SK-N-SH treated with all-trans-retinoic acid at 6 μM for 48 hours (cell line): ENCODE results near the gene RRN3.
"Not testable (repeated sequence)": the region's sequence is repeated elsewhere in the genome, so short reads cannot be mapped to it uniquely, and the experiment has no call there.

Source experiments
- BACH2 ChIP-seq: fragments of 250-450 bp; sonication (Bioruptor Pico); IDR thresholded peaks from 2 replicates; pipeline ENCODE4 v1.9.0; 2021; ENCODE audit warnings: mild to moderate bottlenecking, borderline replicate concordance
- ESRRG ChIP-seq: fragments of 250-450 bp; sonication (Bioruptor Pico); IDR thresholded peaks from 2 replicates; pipeline ENCODE4 v1.6.1; 2021; ENCODE audit warnings: mild to moderate bottlenecking
- ISL1 ChIP-seq: fragments of 250-450 bp; sonication (Bioruptor Pico); IDR thresholded peaks from 2 replicates; pipeline ENCODE4 v2.1.2; 2022; ENCODE audit warnings: mild to moderate bottlenecking, moderate library complexity
- PPARA ChIP-seq: fragments of 250-450 bp; sonication (Bioruptor Pico); IDR thresholded peaks from 2 replicates; pipeline ENCODE4 v1.5.0; 2020; ENCODE audit warnings: mild to moderate bottlenecking, borderline replicate concordance
- SNAI2 ChIP-seq: fragments of 250-450 bp; sonication (Bioruptor Pico); IDR thresholded peaks from 2 replicates; pipeline ENCODE4 v1.5.0; 2020; ENCODE audit warnings: mild to moderate bottlenecking, moderate library complexity
- TCF4 ChIP-seq: fragments of 250-450 bp; sonication (Bioruptor Pico); IDR thresholded peaks from 2 replicates; pipeline ENCODE4 v1.8.0; 2021; ENCODE audit warnings: mild to moderate bottlenecking, moderate library complexity, borderline replicate concordance
- TOX ChIP-seq: fragments of 250-450 bp; sonication (Bioruptor Pico); IDR thresholded peaks from 2 replicates; pipeline ENCODE4 v1.8.0; 2021; ENCODE audit warnings: mild to moderate bottlenecking, moderate library complexity, borderline replicate concordance
- ZFP3 ChIP-seq: fragments of 250-450 bp; sonication (Bioruptor Pico); IDR thresholded peaks from 2 replicates; pipeline ENCODE4 v1.5.0; 2020; ENCODE audit warnings: mild to moderate bottlenecking, moderate library complexity
- ZFP30 ChIP-seq: fragments of 450-650 bp; formaldehyde crosslinking; IDR thresholded peaks from 2 replicates; pipeline ENCODE4 v1.5.0; 2022; ENCODE audit warnings: mild to moderate bottlenecking, moderate library complexity
- TF ChIP-seq, protein P1 (sequence below): fragments of 250-450 bp; sonication (Bioruptor Pico); IDR thresholded peaks from 2 replicates; pipeline ENCODE4 v1.8.0; 2021; ENCODE audit warnings: low read depth, mild to moderate bottlenecking, moderate library complexity, borderline replicate concordance
- TF ChIP-seq, protein P2 (sequence below): fragments of 250-450 bp; sonication (Bioruptor Pico); IDR thresholded peaks from 2 replicates; pipeline ENCODE4 v1.8.0; 2020; ENCODE audit warnings: mild to moderate bottlenecking, moderate library complexity, borderline replicate concordance
- TF ChIP-seq, protein P3 (sequence below): fragments of 250-450 bp; sonication (Bioruptor Pico); IDR thresholded peaks from 2 replicates; pipeline ENCODE4 v1.5.1; 2020; ENCODE audit warnings: low read depth, mild to moderate bottlenecking, moderate library complexity
- TF ChIP-seq, protein P4 (sequence below): fragments of 250-450 bp; sonication (Bioruptor Pico); IDR thresholded peaks from 2 replicates; pipeline ENCODE4 v1.5.1; 2021; ENCODE audit warnings: mild to moderate bottlenecking, moderate library complexity

DNA sequence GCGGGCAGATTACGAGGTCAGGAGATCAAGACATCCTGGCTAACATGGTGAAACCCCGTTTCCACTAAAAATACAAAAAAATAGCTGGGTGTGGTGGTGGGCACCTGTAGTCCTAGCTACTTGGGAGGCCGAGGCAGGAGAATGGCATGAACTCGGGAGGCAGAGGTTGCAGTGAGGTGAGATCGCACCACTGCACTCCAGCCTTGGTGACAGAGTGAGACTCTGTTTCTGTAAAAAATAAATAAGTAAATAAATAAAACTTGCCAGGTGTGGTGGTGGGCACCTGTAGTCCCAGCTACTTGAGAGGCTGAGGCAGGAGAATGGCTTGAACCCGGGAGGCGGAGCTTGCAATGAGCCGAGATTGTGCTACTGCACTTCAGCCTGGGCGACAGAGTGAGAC is 81.1 kb downstream of the RRN3 start:
- not testable (repeated sequence) for TF ChIP-seq PPARA (CRISPR knock-in tag); BACH2 (CRISPR knock-in tag); TCF4 (CRISPR knock-in tag); ZFP30 (CRISPR knock-in tag); TOX; ESRRG; SNAI2 (CRISPR knock-in tag); ZFP3 (CRISPR knock-in tag); ISL1 (CRISPR knock-in tag)
- TF ChIP-seq, protein P1, sequence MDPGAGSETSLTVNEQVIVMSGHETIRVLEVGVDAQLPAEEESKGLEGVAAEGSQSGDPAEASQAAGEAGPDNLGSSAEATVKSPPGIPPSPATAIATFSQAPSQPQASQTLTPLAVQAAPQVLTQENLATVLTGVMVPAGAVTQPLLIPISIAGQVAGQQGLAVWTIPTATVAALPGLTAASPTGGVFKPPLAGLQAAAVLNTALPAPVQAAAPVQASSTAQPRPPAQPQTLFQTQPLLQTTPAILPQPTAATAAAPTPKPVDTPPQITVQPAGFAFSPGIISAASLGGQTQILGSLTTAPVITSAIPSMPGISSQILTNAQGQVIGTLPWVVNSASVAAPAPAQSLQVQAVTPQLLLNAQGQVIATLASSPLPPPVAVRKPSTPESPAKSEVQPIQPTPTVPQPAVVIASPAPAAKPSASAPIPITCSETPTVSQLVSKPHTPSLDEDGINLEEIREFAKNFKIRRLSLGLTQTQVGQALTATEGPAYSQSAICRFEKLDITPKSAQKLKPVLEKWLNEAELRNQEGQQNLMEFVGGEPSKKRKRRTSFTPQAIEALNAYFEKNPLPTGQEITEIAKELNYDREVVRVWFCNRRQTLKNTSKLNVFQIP (CRISPR knock-in tag) = not testable (repeated sequence)
- TF ChIP-seq, protein P2, sequence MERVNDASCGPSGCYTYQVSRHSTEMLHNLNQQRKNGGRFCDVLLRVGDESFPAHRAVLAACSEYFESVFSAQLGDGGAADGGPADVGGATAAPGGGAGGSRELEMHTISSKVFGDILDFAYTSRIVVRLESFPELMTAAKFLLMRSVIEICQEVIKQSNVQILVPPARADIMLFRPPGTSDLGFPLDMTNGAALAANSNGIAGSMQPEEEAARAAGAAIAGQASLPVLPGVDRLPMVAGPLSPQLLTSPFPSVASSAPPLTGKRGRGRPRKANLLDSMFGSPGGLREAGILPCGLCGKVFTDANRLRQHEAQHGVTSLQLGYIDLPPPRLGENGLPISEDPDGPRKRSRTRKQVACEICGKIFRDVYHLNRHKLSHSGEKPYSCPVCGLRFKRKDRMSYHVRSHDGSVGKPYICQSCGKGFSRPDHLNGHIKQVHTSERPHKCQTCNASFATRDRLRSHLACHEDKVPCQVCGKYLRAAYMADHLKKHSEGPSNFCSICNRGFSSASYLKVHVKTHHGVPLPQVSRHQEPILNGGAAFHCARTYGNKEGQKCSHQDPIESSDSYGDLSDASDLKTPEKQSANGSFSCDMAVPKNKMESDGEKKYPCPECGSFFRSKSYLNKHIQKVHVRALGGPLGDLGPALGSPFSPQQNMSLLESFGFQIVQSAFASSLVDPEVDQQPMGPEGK (CRISPR knock-in tag) = not testable (repeated sequence)
- TF ChIP-seq, protein P3, sequence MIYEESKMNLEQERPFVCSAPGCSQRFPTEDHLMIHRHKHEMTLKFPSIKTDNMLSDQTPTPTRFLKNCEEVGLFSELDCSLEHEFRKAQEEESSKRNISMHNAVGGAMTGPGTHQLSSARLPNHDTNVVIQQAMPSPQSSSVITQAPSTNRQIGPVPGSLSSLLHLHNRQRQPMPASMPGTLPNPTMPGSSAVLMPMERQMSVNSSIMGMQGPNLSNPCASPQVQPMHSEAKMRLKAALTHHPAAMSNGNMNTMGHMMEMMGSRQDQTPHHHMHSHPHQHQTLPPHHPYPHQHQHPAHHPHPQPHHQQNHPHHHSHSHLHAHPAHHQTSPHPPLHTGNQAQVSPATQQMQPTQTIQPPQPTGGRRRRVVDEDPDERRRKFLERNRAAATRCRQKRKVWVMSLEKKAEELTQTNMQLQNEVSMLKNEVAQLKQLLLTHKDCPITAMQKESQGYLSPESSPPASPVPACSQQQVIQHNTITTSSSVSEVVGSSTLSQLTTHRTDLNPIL = not testable (repeated sequence)
- TF ChIP-seq, protein P4, sequence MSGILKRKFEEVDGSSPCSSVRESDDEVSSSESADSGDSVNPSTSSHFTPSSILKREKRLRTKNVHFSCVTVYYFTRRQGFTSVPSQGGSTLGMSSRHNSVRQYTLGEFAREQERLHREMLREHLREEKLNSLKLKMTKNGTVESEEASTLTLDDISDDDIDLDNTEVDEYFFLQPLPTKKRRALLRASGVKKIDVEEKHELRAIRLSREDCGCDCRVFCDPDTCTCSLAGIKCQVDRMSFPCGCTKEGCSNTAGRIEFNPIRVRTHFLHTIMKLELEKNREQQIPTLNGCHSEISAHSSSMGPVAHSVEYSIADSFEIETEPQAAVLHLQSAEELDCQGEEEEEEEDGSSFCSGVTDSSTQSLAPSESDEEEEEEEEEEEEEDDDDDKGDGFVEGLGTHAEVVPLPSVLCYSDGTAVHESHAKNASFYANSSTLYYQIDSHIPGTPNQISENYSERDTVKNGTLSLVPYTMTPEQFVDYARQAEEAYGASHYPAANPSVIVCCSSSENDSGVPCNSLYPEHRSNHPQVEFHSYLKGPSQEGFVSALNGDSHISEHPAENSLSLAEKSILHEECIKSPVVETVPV (CRISPR knock-in tag) = not testable (repeated sequence)
